ENCODE results near the gene SART3.
A peak's percentile ranks its signal among the peaks of the same experiment; 100 is the strongest.

SART3 gene, protein sequence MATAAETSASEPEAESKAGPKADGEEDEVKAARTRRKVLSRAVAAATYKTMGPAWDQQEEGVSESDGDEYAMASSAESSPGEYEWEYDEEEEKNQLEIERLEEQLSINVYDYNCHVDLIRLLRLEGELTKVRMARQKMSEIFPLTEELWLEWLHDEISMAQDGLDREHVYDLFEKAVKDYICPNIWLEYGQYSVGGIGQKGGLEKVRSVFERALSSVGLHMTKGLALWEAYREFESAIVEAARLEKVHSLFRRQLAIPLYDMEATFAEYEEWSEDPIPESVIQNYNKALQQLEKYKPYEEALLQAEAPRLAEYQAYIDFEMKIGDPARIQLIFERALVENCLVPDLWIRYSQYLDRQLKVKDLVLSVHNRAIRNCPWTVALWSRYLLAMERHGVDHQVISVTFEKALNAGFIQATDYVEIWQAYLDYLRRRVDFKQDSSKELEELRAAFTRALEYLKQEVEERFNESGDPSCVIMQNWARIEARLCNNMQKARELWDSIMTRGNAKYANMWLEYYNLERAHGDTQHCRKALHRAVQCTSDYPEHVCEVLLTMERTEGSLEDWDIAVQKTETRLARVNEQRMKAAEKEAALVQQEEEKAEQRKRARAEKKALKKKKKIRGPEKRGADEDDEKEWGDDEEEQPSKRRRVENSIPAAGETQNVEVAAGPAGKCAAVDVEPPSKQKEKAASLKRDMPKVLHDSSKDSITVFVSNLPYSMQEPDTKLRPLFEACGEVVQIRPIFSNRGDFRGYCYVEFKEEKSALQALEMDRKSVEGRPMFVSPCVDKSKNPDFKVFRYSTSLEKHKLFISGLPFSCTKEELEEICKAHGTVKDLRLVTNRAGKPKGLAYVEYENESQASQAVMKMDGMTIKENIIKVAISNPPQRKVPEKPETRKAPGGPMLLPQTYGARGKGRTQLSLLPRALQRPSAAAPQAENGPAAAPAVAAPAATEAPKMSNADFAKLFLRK

DNA sequence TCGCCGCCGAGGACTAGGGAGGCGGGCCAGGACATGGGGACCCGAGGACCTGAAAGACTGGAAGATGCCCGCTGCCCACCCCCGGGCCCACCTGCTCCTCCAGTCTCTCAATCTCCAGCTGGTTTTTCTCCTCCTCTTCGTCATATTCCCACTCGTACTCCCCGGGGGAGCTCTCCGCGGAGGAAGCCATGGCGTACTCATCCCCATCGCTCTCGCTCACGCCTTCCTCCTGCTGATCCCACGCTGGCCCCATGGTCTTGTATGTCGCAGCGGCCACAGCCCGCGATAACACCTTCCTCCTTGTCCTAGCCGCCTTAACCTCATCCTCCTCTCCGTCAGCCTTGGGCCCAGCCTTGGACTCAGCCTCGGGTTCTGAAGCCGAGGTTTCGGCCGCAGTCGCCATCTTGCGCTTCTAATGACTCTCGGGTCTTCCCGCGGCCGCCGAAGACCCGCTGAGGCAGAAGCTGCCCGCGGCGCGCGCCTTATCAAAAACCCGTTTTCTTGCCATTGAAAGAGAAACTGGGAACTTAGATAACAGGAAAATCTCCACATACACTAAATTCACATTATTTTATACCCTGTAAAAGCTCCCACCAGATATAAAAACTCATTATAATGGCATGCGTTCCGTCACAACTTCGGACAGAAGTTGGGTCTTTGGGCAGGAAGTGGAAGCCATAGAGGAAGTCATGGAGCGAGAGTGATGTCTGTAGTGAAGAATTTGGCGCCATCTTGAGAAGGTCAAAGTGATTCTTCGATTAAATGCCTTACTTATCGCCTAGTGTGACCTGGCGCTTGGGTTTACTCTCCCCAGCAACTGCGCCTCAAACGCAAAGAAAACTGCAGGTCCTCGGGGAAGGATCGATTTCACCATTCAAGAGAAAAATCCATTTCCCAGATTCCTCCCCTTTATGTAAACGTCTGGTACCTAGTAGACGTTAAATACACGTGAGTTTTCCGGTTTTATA, at the start of gene SART3:
SART3 (minus strand) TSS at position 422 of the 968 bp plus-strand sequence; CDS start at position 403, 19 bp downstream.
- peak; percentile 45 for DNase-seq

DNA sequence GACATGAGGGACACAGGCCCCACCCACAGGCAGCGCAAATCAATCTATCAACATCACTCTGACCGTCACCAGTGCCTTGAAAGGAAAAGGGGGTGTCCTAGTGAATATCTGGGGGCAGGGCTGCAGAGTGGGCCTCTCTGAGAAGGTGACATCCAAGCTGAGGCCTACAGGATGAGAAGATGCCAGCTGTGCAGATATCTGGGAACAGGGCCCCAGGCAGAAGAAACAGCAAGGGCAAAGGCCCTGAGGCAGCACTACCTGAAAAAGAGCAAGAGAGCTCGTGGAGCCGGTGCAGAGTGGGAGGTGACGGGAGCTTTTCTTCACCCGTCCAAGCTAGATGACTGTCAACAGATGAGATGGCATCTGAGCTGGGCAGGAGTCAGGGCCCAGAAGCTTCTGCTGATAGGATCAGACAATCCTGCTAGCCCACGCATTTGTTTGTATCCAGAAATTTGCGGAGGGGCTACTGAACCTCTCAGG, 49.4 kb upstream of the SART3 start:
- no peak for DNase-seq

DNA sequence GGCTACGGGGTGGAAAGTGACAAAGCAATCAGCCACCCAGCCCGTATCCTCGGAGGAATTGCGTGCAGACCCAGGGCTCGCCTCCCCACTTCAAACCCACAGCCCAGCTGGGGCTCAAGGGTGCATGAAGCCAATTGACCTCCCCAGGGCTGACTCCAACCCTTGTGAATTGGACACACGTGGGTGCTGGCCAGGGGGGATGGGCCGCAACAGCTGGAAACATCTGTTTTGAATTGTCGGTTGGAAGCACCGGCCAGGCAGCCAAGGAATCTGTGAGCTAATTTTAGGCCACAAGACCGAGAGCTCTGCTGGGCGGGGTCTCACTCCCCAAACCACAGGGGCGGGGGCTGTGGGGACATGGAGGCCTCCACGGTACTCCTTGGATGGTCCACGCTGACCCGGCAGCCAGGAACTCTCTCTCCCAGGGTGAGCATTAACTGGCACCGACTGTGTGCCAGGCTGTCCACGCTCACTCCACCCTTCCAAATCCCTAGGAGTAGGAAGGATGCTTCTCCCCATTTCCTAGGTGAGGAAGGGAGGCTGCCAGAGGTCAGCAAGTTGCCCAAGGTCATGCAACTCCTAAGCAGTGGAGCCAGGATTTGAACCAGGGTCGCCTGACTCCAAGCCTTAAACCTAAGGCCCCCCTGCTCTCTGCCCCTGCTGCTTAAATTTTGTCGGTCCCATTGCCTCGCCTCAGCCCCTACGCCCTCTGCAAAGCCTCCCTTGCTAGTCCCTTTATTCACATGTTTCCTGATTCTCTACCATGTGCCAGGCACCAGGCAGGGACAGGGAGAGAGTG, 48.8 kb upstream of the SART3 start:
- DNase-seq: no peak

DNA sequence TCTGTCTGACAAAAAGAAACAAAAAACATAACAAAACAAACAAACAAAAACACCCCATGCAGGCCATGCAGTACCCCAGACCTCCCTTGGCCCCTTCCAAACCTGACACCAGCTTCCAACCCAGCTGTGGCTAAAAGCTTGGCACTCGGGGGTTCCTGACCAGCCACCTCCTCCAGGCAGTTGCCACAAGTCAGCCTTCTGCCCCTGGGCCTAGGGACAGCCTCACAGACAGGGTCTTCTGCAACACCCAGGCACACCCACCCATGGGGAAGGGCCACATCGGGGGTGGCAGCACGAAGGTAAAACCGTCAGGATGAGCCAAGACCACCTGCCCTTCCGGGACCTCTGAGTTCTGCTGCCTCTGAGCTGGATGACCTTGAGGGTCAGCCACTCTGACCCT, 47.6 kb upstream of the SART3 start:
- DNase-seq: no peak

DNA sequence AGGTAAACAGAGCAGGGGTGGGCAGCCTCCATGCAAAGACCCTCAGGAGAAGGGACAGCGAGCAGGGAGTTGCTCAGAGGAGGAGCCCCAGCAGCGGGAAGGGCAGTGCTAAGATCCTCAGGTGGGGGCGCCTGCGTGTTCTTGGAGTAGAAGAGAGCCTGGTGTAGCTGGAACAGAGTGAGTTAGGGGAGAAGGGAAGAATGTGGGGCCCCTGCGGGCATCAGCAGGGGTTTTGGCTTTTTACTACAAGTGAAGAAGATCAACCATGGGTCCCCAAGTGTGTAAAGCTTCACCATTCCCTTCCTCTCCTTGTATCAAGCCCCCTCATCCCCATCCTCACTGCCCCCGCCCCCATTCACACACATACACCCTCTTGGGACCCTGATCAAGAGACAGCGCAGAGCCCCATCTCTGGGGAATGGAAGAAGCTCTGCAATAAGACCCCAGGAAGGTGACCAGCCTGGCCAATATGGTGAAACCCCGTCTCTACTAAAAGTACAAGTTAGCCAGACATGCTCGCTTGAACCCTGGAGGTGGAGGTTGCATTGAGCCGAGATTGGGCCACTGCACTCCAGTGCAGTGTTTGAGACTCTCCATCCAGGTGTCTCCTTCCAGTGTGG, 47.1 kb upstream of the SART3 start:
- no peak for DNase-seq

DNA sequence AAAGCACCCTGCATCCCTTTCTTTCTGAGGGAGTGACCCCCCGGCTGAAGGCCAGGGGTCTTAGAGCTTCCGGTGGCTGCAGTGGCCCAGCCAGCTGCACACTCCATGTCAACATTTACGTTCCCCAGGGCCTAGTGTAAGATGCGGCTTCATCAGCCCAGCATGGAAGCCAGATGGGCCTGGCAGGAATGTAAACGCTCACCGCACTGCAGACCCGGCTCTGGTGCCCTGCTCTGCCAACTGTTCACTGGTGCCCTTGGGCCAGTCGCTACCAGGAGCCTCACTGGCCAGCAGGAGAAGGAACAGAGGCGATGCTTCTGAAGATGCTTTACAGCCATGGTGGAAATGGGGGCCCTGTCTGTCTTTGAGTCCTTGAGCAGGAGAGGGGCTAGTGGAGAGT, 45.5 kb upstream of the SART3 start:
- DNase-seq: no peak

DNA sequence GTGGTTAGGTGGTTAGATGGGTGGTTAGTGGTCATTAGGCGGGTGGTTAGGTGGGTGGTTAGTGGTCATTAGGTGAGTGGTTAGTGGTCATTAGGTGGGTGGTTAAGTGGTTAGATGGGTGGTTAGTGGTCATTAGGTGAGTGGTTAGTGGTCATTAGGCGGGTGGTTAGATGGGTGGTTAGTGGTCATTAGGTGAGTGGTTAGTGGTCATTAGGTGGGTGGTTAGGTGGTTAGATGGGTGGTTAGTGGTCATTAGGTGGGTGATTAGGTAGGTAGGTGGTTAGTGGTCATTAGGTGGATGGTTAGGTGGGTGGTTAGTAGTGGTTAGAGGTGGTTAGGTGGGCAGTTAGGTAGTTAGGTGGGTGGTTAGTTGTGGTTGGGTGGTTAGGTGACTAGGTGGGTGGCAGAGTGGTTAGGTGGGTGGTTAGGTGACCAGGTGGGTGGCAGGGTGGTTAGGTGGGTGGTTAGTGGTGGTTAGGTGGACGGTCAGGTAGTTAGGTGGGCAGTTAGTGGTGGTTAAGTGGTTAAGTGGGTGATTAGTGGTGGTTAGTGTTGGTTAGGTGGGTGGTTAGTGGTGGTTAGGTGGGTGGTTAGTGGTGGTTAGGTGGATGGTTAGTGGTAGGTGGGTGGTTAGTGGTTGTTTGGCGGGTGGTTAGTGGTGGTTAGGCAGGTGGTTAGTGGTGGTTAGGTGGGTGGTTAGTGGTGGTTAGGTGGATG, 44.9 kb upstream of the SART3 start:
- no peak for DNase-seq

DNA sequence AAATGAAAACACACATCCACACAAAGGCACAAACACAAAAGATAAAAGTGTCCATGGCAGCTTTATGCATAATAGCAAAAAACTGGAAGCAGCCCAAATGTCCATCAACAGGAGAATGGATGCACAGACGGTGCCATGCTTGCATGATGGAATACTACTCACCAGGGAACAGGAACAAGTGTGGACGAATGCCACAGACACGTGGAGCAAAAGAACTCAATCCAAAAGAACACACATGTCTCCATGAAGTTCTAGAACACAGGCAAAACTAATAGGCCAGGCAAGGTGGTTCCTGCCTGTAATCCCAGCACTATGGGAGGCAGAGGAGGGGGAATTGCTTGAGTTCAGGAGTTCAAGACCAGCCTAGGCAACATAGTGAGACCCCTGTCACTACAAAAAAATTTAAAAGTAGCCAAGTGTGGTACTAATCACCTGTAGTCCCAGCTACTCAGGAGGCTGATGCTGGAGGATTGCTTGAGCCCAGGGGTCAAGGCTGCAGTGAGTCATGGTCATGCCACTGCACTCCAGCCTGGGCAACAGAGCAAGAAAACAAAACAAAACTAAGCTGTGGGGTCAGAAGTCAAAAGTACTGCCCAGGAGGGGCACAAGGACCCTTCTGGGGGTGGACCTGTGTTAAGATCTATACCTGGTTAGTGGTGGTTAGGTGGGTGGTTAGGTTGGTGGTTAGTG, 44.2 kb upstream of the SART3 start:
- DNase-seq: no peak

DNA sequence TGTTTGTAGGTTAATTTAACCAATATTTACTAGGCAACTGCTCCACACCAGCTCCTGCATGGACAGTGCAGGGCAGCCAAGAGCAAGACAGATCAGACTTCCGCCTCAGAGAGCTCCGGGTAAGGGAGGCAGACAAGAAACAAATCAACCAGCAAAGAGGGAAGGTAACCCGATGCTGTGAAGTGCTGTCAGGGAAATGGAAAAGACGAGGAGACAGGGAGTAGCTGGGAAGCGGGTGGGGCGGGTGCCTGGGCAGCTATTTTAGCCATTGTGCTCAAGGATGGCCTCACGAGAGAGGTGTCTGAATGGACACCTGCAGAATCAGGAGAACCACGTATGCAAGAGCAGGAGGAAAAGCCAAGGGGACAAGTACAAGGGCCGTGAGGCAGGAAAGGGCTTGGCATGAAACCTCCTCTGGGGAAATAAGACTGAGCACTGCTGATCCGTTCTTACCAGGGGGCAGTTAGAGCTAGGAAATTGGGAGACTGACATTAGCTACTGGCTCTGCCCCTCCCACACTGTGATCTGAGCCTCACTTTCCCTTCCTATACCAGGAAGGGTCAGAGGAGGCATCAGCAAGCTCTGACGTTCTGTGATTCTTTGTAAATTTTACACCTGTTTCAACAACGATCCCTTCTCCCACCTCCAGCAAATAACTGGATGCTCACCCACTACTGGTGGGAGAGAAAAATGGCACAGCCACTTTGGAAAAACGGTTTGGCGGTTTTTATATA, 43.4 kb upstream of the SART3 start:
- DNase-seq: no peak

DNA sequence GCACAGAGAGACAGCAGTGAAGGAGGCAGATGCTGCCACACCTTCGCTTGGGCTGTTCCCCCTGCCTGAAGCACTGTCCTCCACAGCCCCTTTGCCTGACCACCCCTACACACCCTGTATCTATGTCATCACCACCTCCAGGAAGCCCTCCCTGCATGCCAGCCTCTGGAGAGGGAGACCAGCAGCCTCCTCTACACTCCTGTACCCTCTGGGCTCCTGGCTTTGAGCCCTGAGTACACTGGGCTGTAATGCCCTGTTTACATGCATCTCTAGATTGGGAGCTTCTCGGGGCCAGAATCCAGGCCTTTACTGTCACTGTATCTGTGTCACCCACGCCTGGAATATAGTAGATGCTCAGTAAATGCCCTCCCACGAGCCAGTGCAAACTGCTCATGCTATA, 42.8 kb upstream of the SART3 start:
- no peak for DNase-seq

DNA sequence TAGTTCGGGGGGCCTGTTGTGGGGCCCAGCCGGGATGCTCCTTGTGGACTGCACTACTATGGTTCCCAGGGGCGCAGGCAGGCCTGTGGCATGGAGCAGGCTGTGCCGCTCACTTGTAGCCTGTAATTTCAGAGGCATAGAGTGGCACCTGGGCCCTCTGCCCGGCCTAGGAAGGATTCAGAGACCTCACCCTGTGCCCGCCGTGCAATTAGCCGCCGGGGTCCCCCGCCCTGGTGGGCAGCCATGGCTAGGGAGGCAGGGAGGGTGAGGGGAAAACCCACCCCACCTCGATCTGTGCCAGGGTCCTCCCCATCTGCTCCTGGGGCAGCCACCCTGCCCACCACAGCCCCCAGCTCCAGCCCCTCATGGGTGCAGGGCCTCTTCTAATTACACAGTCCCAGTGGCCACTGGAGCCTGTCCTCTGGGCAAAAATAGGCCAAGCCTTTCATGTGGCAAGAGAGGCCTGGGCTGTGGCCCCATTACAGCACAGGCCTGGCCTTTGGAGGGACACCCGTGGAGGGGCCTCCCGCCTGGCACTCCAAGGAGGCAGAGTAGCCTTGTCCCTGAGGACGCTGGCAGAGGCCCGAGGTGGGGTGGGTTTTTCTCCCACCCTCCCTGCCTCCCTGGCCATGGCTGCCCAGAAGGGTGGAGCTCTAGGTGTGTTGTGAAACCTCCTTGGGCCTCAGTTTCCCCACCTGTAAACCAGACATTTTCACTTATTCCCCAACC, 42.2 kb upstream of the SART3 start:
- no peak for DNase-seq

DNA sequence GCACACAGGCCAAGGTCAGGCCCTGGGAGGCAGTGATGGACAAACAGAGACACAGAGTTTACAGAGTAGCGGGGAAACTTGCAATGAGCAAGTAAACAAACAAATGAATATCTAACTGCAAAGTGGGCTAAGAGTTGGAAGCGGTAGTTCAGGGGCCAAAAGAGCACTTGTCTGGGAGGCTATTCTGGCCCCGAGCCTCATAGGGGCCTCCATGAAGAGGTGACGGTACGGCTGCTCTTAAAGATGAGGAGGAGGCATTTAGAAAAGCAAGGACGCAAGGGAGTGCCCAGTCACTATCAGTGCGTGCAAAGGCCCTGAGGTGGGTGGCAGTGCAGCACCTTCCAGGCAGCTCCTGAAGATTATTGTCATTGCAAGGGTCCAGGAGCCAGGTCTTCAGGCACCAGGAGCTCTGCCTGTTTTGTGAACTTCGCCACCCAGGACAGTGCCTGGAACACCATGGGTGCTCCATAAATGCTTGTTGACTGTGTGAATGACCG, 41.3 kb upstream of the SART3 start:
- no peak for DNase-seq

DNA sequence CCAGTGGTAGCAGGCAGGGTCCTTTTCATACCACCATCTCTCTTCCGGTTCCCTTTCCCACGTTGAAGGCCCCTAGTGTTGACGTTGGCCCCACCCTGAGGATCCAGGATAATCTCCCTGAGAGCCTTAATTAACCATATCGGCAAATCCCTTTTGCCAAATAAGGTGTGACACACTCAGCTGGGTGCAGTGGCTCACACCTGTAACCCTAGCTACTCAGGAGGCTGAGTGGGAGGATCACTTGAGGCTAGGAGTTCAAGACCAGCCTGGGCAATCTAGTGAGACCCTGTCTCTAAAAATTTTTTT, 39.7 kb upstream of the SART3 start:
- no peak for DNase-seq

DNA sequence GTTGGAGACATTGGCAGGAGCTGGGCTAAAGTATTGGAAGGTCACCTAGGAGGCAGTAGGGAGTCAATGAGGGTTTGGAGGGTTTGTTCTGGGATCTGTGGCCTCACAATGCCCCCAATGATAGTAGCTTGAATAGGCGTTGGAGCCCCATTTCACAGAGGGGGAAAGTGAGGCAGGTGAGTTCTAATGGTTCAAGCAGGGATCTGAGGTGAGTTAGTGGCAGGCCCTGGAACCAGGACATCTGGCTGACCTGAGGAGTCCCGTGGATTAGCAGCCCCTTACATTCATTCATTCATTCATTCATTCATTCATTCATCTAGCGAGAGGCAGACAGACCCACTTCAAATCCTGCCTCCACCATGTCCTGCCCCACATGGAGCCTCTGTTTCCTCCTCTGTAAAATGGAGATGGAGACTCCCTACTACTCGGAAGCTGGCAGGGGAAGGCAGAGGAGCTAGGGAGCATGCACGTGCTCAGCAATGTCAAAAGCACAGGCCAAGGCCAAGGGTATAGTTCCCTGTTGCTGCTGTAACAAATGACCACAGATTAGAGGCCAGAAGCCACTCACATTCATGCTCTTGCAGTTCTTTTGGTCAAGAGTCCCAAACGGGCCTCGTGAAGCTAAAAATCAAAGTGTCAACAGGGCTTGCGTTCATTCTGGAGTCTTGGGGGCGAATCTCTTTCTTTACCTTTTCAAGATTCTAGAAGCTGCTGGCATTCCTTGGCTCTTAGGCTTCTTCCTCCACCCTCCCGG, 39.2 kb upstream of the SART3 start:
- no peak for DNase-seq

DNA sequence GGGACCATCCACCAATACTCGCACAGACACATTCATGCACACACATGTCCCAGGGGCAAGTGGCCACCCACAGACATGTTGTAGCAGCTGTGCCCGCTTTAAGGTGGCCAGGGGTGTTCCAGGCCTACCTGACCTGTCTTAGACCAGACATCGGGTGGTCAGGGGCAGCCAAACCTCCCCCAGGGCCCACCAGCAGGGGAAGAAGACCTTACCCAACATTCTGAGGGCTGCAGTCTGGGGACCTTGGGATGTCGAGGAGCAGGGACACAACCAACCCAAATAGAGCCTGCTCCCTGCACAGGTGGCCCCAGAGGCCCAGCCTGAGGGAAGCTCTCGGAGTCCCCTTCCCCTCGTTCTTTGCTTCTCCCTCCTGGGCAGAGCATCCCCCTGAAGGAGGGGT, 38.6 kb upstream of the SART3 start:
- DNase-seq: no peak

DNA sequence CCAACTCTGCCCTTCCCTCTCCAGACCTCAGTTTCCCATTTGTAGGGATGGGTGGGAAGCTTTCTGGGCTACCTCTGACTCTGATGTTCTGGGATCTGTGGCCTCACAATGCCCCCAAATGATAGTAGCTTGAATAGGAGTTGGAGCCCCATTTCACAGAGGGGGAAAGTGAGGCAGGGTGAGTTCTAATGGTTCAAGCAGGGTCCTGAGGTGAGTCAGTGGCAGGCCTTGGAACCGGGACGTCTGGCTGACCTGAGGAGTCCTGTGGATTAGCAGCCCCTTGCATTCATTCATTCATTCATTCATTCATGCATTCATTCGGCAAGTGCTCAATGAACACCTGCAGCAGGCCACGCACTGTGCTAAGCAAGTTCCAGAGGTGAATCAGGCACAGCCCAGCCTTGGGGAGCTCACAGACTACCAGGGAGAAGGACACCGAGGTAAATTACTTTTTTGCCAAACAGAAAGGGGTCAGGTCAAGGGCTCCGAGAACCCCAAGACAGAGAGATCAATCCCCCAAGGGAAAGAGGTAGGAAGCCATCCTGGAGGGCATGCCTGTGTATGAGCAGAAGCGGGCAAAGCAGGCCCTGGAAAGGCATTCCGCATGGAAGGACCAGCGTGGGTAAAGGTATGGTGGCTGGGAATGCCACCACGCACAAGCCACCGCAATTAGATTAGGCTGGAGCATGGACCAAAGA, 37.7 kb upstream of the SART3 start:
- no peak for DNase-seq

Measured in NCI-H1092 (cell line).